Right lobe of liver (tissue), 6 donors: ENCODE results near the gene HOXC4. TPM values are rescaled to one million over a fixed set of nuclear protein-coding genes. Genes with fewer than 3 reads are reported as not detected.

Experiments
- ATAC-seq, 4 donors: fragments of 200-7000 bp; cut with Tn5 transposase; one replicate each; pipeline ENCODE4 v1.9.1; 2020; ENCODE audit warnings: mild to moderate bottlenecking in 4 of 4, moderate library complexity in 4 of 4
- DNase-seq, 3 donors: peaks; one replicate each; pipeline ENCODE4 v3.0.0-alpha.2; 2020
- H3K27ac ChIP-seq, 3 donors: fragments of 200-600 bp; one replicate each; pipeline ENCODE4 v1.8.0; 2022
- H3K27me3 ChIP-seq, 2 donors: fragments of 200-600 bp; one replicate each; pipeline ENCODE4 v1.8.0; 2022
- H3K36me3 ChIP-seq, 4 donors: fragments of 200-600 bp; sonication (generic) in 1 of 4; one replicate each; pipeline versions ENCODE4 v1.5.1 to v1.8.0; 2017 to 2022; ENCODE audit warnings: control low read depth in 1 of 4
- H3K4me1 ChIP-seq, 4 donors: fragments of 200-600 bp; sonication (generic) in 1 of 4; one replicate each; pipeline versions ENCODE4 v1.5.1 to v1.8.0; 2017 to 2022; ENCODE audit warnings: control low read depth in 1 of 4
- H3K4me3 ChIP-seq, 3 donors: fragments of 200-600 bp; one replicate each; pipeline ENCODE4 v1.8.0; 2022
- H3K9me3 ChIP-seq, 4 donors: fragments of 200-600 bp; sonication (generic) in 1 of 4; one replicate each; pipeline versions ENCODE4 v1.5.1 to v1.8.0; 2017 to 2022; ENCODE audit warnings: control low read depth in 1 of 4
- POLR2A ChIP-seq: fragments of 450-650 bp; IDR thresholded peaks from one replicate; pipeline ENCODE4 v1.6.1; 2017; ENCODE audit warnings: antibody characterized with exemption, mild to moderate bottlenecking
- WGBS: methylation state at CpG from one replicate; pipeline ENCODE4 v1.1.6; 2018; ENCODE audit warnings: low coverage, low lambda C conversion rate; ENCODE audit not compliant: insufficient coverage; ENCODE audit errors: missing lambda C conversion rate; 5-methylcytosine and 5-hydroxymethylcytosine counted together
- intact Hi-C, 2 donors: fragments of 100-400 bp; cut with DNase I; formaldehyde crosslinking; loops; one replicate each; pipeline versions ENCODE4 v1.11.2 to v1.14.1; 2022
- total RNA-seq, 6 experiments: library from RNA; depleted of rRNA in 2 of 6; stranded (reverse); fragments of >200 nt in 2 of 6; fragmentation: NEBNext Ultra II Directional in 3 of 6; extraction: Animal tissue kit (Norgen Biotek cat#: 25700) in 3 of 6; gene quantifications; one replicate each; pipeline versions ENCODE4 v1.1.0 to v1.2.4, GENCODE V29; 2016 to 2023
- TF ChIP-seq, protein P1 (sequence below), 4 donors: fragments of 200-600 bp in 3 of 4; fragments of 450-650 bp in 1 of 4; IDR thresholded peaks; one replicate each; pipeline versions ENCODE4 v1.5.1 to v1.8.0; 2016 to 2022; ENCODE audit warnings: antibody characterized with exemption in 4 of 4, mild to moderate bottlenecking in 2 of 4
- donor health status: DM: no; HTN: yes; CAD: no.
- donor health status: DM: no; HTN: no; CAD: no.
- donor health status: DM: no; HTN: no; CAD: no.
- donor health status: DM: no; HTN: yes; CAD: no.
- donor health status: DM: no; HTN: yes; CAD: no.

The HOXC4 gene
- total RNA-seq, 6 experiments from 2014 or later, result 0.13 TPM; not detected in 5

DNA sequence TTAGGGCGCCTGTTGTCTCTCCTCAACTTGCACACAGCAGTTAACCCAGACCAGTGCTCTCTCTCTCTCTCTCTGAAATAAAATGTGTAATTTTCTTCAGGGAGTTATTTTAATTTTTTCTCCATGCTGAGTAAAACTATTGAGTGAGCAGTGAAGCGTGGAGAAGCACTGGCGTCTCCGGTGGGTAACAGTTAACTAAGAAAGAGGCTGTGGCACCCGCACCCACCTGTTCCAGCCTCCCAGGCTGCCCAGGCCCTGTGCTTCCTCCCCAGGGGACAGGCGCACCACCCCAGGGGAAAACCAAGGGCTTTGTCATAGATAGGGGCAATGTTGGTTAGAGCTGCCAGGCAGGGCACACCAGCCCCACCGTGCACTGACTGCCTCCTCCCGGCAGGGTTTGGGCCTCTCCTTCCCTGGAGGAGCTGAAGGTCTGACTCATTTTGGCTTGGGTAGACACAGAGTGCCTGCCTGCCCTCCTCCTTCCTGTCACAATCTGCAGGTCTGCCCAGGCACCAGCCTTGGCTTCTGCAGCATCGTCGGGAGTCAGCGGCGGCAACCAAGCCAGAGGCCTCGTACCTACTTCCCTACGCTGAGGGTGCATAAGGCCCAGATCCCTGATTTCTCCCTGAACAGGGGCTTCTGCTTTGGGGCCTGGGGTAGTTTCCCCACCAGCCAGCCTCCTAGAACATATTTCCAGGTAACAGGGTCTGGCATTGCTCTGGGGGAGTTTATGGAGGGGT, 16.8 kb upstream of the HOXC4 start:
- Histone ChIP-seq H3K36me3 (no peaks in the 10 kb centered on the region), H3K4me1 (peaks cover 0 to 5% (median 0%) of the 10 kb centered on the region in 4 donors), H3K9me3 (no peaks in the 10 kb centered on the region), H3K27ac (no peak overlapping the region), H3K4me3 (no peak overlapping the region), H3K27me3 (peaks cover 9 to 32% of the 10 kb centered on the region in 2 donors)
- intact Hi-C loops, result loop anchor here in 1 of 2 donors (10.0 kb wide), 1 partner anchor 168 kb away; no protein-coding TSS in a partner anchor
- no peak for TF ChIP-seq POLR2A
- TF ChIP-seq, protein P1, sequence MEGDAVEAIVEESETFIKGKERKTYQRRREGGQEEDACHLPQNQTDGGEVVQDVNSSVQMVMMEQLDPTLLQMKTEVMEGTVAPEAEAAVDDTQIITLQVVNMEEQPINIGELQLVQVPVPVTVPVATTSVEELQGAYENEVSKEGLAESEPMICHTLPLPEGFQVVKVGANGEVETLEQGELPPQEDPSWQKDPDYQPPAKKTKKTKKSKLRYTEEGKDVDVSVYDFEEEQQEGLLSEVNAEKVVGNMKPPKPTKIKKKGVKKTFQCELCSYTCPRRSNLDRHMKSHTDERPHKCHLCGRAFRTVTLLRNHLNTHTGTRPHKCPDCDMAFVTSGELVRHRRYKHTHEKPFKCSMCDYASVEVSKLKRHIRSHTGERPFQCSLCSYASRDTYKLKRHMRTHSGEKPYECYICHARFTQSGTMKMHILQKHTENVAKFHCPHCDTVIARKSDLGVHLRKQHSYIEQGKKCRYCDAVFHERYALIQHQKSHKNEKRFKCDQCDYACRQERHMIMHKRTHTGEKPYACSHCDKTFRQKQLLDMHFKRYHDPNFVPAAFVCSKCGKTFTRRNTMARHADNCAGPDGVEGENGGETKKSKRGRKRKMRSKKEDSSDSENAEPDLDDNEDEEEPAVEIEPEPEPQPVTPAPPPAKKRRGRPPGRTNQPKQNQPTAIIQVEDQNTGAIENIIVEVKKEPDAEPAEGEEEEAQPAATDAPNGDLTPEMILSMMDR (IDR thresholded peaks at IDR 0.05), result no peak
- 28% methylated on average over 4 of the region's 14 CpGs for WGBS
- DNase-seq, result no peak
- ATAC-seq, result no peak

- DNase-seq (no peak), ATAC-seq (no peak)
- Histone ChIP-seq H3K4me1 (peaks cover 0 to 5% (median 0%) of the 10 kb centered on the region in 4 donors), H3K27ac (no peak overlapping the region), H3K9me3 (no peaks in the 10 kb centered on the region), H3K27me3 (peaks cover 5 to 26% of the 10 kb centered on the region in 2 donors), H3K4me3 (no peak overlapping the region), H3K36me3 (no peaks in the 10 kb centered on the region)
- intact Hi-C loops, result loop anchor here in 1 of 2 donors (10.0 kb wide), 1 partner anchor 167 kb away; no protein-coding TSS in a partner anchor
- TF ChIP-seq, protein P1 (IDR thresholded peaks at IDR 0.05), result no peak
- no peak for TF ChIP-seq POLR2A
- 24% methylated on average over 14 of the region's 14 CpGs for WGBS
These were observed 16.0 kb upstream of the HOXC4 start for GRCh38 chr12:54037360-54038283.

GRCh38 chr12:54038284-54038870, 15.3 kb upstream of the HOXC4 start:
- TF ChIP-seq POLR2A, result no peak
- TF ChIP-seq, protein P1 (IDR thresholded peaks at IDR 0.05), result no peak
- Histone ChIP-seq H3K4me1 (peaks cover 0 to 5% (median 0%) of the 10 kb centered on the region in 4 donors), H3K9me3 (no peaks in the 10 kb centered on the region), H3K4me3 (no peak overlapping the region), H3K27ac (no peak overlapping the region), H3K36me3 (no peaks in the 10 kb centered on the region), H3K27me3 (peaks cover 0 to 18% of the 10 kb centered on the region in 2 donors)
- DNase-seq (no peak), ATAC-seq (no peak)
- WGBS, result 36% methylated on average over 5 of the region's 5 CpGs
- intact Hi-C loops, result loop anchor here in 1 of 2 donors (10.0 kb wide), 1 partner anchor 166 kb away; no protein-coding TSS in a partner anchor

DNA sequence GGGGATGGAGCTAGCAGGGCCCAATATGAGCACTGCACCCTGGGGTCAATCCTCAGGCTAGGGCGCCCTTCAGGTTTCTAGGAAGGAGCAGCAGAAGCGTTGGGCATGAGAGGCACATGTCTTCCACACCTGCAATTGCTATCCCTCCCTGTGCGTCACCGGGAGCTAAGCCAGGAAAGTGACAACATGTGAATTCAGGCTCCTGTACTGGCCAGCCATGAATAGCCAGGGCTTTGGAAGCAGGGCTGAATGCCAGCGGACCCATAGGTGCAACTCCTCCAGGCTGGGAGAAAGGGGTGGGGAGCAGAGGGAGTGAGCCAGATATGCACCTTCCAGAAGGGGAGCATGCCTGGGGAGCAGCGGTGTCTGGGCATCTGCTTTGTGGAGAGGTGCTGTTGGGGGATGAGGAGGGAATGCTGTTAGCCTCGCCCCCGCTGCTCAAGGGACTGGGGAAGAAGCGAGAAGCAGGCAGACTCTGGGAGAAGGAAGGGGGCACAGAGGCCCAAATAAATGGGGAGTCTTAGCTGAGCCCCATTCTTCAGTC, 14.7 kb upstream of the HOXC4 start:
- intact Hi-C loops, result loop anchor here in 1 of 2 donors (10.0 kb wide), 1 partner anchor 166 kb away; no protein-coding TSS in a partner anchor
- Histone ChIP-seq H3K4me1 (peaks cover 0 to 5% (median 0%) of the 10 kb centered on the region in 4 donors), H3K27ac (no peak overlapping the region), H3K36me3 (no peaks in the 10 kb centered on the region), H3K9me3 (no peaks in the 10 kb centered on the region), H3K4me3 (no peak overlapping the region), H3K27me3 (peaks cover 0 to 13% of the 10 kb centered on the region in 2 donors)
- WGBS, result 25% methylated on average over 7 of the region's 9 CpGs
- ATAC-seq (no peak), DNase-seq (no peak)
- TF ChIP-seq, protein P1 (IDR thresholded peaks at IDR 0.05), result no peak
- no peak for TF ChIP-seq POLR2A
